Activated CD4-positive, alpha-beta T cell treated with anti-CD3 and anti-CD28 coated beads, Interleukin-2, amount 50 U/mL, for 1 hour (primary cell): ENCODE data around the gene KDELR3.

Source experiments
- DNase-seq: peaks from one replicate; pipeline ENCODE4 v3.0.0-alpha.2; 2020

KDELR3 gene

DNA sequence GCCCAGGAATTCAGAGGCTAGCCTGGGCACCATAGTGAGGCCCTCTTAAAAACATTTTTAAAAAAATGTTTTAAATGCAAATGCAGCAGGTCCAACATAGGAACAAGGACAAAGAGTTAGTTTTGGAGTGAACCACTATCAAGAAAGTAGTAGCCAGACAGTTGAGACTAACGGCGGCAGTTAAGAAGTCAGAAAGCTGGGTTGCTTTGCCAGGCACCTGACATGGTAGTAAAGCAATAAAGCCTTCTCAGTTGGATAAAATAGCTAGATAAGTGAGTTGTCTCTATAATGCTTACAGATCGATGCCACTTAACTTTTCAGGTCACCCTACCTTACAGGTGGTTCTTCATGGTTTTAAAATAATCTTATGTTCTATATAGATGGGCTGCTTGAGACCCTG is 55.1 kb downstream of the KDELR3 start:
- DNase-seq, result no peak

DNA sequence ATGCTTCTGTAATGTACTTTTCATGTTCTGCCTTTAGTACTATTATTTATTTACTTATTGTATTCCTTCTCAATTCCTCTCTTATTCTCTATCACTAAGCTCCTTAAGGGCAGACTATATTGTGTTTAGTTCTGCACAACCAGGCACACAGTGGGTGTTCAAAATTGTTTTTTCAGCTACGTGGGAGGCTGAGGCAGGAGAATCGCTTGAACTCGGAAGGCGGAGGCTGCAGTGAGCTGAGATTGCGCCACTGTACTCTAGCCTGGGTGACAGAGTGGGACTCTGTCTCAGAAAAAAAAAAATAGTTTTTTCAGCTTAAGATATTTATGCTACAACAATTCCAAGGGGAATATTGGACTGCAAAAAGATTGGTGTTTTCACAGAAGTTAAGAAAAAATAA is 55.6 kb downstream of the KDELR3 start:
- no peak for DNase-seq

DNA sequence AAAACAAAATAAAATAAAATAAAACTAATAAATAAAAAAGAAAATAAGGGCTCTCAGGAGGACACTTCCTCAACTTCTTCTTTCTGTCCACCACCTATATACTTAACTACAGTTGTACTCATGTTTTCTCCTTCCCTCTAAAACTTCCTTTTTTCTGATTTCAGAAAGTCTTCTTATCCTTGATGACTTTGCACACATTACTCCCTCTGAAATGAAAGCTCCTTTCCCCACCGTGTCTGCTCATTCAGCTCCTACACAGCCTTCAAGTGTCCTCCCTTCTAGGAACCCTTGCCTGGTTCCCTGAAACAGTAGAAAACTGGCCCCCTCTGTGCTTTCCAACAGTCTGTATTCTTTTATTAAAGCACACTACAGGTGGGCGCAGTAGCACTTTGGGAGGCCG is 56.5 kb downstream of the KDELR3 start:
- no peak for DNase-seq

DNA sequence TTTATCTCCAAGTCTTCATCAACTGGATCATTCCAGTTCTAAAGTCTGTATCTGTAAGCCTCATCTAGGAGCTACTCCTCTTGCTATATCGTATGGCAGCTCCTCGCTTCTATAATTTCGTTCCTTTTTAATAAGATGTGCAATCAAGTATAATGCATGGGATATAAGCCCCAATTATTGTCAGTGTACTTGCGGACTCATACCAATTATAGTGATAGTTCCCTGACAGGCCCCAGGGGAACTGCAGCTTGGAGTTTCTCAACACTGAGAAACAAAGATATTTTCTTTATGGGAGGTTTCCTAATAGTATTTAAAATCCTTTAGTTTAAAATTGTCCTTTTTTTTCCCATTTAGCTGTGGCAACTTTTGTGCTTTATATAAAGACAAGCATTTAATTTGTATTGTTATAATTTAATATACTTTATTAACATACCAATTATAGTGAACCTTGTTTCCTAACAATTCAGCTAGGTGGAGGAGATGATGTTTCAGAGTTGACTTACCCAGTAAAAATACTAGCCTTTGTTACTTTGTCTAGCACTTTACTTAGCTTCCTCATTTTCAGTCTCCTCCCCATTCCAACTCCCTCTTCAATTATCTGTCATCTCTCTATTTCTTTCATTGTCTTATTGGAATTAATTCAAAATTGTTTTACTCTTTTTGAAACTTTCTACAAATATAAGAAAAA is 63.5 kb downstream of the KDELR3 start:
- no peak for DNase-seq
